GM12865 (cell line): ENCODE measurements around the gene PTCD2.

Source experiments
- DNase-seq: peaks from one replicate; pipeline ENCODE4 v3.0.0; 2010; ENCODE audit warnings: low read depth
- H3K4me3 ChIP-seq: 2 replicates; pipeline ENCODE4 v1.5.1; 2011; ENCODE audit warnings: mild to moderate bottlenecking, low read depth, low read length, control low read depth
- CTCF ChIP-seq: IDR thresholded peaks from 2 replicates; pipeline ENCODE4 v1.5.1; 2011; ENCODE audit warnings: low read length, control low read depth, low read depth, inconsistent platforms; ENCODE audit not compliant: insufficient read depth; ENCODE audit errors: missing control alignments

PTCD2 gene

GRCh38 chr5:72355706-72356299, 35.6 kb downstream of the PTCD2 start:
- no peak for TF ChIP-seq CTCF
- no peak for DNase-seq

GRCh38 chr5:72356361-72356760, 36.2 kb downstream of the PTCD2 start:
- no peak overlapping the region for H3K4me3 ChIP-seq
- TF ChIP-seq CTCF = no peak
- DNase-seq = no peak

More at GRCh38 chr5:72355706-72356299, 35.6 kb downstream of the PTCD2 start:
- H3K4me3 ChIP-seq = no peak overlapping the region

GRCh38 chr5:72358925-72359324, 38.8 kb downstream of the PTCD2 start:
- no peak for DNase-seq
- TF ChIP-seq CTCF = no peak
- H3K4me3 ChIP-seq = no peak overlapping the region

GRCh38 chr5:72359886-72360285, 39.7 kb downstream of the PTCD2 start:
- no peak overlapping the region for H3K4me3 ChIP-seq
- DNase-seq = no peak
- TF ChIP-seq CTCF = no peak

- no peak overlapping the region for H3K4me3 ChIP-seq
- TF ChIP-seq CTCF = no peak
- DNase-seq = no peak
These were observed 43.1 kb downstream of the PTCD2 start for GRCh38 chr5:72363166-72363802.

- no peak overlapping the region for H3K4me3 ChIP-seq
- no peak for TF ChIP-seq CTCF
These were observed 44.0 kb downstream of the PTCD2 start for GRCh38 chr5:72364171-72364570.

GRCh38 chr5:72364951-72365350, 44.8 kb downstream of the PTCD2 start:
- no peak overlapping the region for H3K4me3 ChIP-seq
- no peak for DNase-seq
- TF ChIP-seq CTCF = no peak

More at GRCh38 chr5:72364171-72364570, 44.0 kb downstream of the PTCD2 start:
- DNase-seq = no peak
